ENCODE results near the gene HMMR. TPM values are rescaled to one million over a fixed set of nuclear protein-coding genes. Genes with fewer than 3 reads are reported as not detected.
A peak's percentile ranks its signal among the peaks of the same experiment; 100 is the strongest.

The HMMR gene
- total RNA-seq, 1 experiment from 2014 or later: 74.6 TPM

DNA sequence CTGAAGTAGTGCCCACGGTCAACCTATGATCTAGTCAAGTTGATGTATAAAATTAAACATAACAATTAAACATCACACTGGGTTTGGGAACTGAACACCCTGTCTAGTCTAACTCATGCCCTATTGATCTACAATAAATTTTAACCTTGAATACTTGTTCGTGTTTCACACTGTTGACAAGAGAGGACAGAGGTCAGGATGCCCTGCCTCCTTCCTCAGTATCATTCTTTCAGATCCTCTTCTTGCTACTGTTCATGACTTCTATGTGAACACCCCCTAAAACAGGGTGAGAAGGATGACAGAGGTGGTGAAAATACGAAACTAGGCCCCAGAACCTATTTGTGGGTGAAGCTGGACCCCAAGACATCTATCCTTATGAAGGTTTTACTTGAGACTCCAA is 36.9 kb downstream of the HMMR start:
- H3K9ac ChIP-seq (ENCODE audit: low read length): no peak overlapping the region
- DNase-seq: no peak
- POLR2A ChIA-PET (ENCODE audit: unreplicated experiment): no interaction called here
- H4K20me1 ChIP-seq (ENCODE audit: low read length): no peaks in the 10 kb centered on the region
- H2AFZ ChIP-seq (ENCODE audit: low read length): no peak overlapping the region
- H3K27ac ChIP-seq (ENCODE audit: low read length): no peak overlapping the region
- H3K27me3 ChIP-seq (ENCODE audit: low read length): no peaks in the 10 kb centered on the region
- no peaks in the 10 kb centered on the region for H3K79me2 ChIP-seq (ENCODE audit: low read length)
- no peak for ATAC-seq
- CTCF ChIA-PET: no interaction called here
- BruUV-seq (replicated peaks): no TSS peak
- no peaks in the 10 kb centered on the region for H3K9me3 ChIP-seq (ENCODE audit: low read length)
- peaks cover 7% of the 10 kb centered on the region for H3K36me3 ChIP-seq (ENCODE audit: low read depth, low read length)
- no peaks in the 10 kb centered on the region; the same call in 1 of the 2 replicates for H3K4me1 ChIP-seq (ENCODE audit: insufficient read depth, low read length)
- no peaks in the 10 kb centered on the region for H3K9me2 ChIP-seq (replicated peaks; ENCODE audit: low read length)
- no peaks in the 10 kb centered on the region for H3F3A ChIP-seq (ENCODE audit: low read length, unreplicated experiment)
- TF ChIP-seq EZH2 (IDR thresholded peaks at IDR 0.05; ENCODE audit: low read length, unreplicated experiment) (no peak), EZH2phosphoT487 (IDR thresholded peaks at IDR 0.05; ENCODE audit: borderline replicate concordance, low read length) (no peak)
- TF ChIP-seq, protein P1, sequence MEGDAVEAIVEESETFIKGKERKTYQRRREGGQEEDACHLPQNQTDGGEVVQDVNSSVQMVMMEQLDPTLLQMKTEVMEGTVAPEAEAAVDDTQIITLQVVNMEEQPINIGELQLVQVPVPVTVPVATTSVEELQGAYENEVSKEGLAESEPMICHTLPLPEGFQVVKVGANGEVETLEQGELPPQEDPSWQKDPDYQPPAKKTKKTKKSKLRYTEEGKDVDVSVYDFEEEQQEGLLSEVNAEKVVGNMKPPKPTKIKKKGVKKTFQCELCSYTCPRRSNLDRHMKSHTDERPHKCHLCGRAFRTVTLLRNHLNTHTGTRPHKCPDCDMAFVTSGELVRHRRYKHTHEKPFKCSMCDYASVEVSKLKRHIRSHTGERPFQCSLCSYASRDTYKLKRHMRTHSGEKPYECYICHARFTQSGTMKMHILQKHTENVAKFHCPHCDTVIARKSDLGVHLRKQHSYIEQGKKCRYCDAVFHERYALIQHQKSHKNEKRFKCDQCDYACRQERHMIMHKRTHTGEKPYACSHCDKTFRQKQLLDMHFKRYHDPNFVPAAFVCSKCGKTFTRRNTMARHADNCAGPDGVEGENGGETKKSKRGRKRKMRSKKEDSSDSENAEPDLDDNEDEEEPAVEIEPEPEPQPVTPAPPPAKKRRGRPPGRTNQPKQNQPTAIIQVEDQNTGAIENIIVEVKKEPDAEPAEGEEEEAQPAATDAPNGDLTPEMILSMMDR (conservative IDR thresholded peaks at IDR 0.05; ENCODE audit: low read depth, low read length): no peak
- intact Hi-C loops (cut with micrococcal nuclease): no loop called here
- no peak overlapping the region for H3K4me2 ChIP-seq (ENCODE audit: low read length)
- H3K4me3 ChIP-seq (ENCODE audit: low read length): no peak overlapping the region

DNA sequence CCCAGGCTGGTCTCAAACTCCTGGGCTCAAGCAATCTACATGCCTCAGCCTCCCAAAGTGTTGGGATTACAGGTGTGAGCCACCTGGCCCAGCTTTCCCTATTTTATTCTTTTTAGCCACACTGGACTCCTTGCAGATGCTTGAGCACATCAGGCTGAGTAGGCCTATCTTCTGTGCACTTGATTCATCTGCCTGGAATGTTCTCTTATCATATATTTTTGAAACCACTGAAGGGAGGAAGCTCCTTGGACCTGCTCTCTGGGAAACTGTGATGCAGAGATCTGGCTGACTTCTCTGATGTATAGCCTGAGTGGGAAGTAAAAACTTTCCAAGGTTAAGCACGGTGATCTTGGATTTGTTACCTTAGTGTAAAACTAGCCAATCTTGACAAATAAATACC is 38.5 kb downstream of the HMMR start:
- ATAC-seq (no peak), DNase-seq (peak; percentile 19)
- H4K20me1 ChIP-seq (ENCODE audit: low read length): no peaks in the 10 kb centered on the region
- no peaks in the 10 kb centered on the region for H3K36me3 ChIP-seq (ENCODE audit: low read depth, low read length)
- ChIA-PET CTCF (no interaction called here), POLR2A (ENCODE audit: unreplicated experiment) (no interaction called here)
- H3K79me2 ChIP-seq (ENCODE audit: low read length): no peaks in the 10 kb centered on the region
- no peak overlapping the region for H3K27ac ChIP-seq (ENCODE audit: low read length)
- no peak overlapping the region for H3K4me2 ChIP-seq (ENCODE audit: low read length)
- intact Hi-C loops (cut with micrococcal nuclease): no loop called here
- H3K4me3 ChIP-seq (ENCODE audit: low read length): no peak overlapping the region
- H2AFZ ChIP-seq (ENCODE audit: low read length): no peak overlapping the region
- peaks cover 6% of the 10 kb centered on the region for H3K4me1 ChIP-seq (ENCODE audit: insufficient read depth, low read length)
- H3K9me2 ChIP-seq (replicated peaks; ENCODE audit: low read length): no peaks in the 10 kb centered on the region
- H3K9ac ChIP-seq (ENCODE audit: low read length): no peak overlapping the region
- H3K9me3 ChIP-seq (ENCODE audit: low read length): no peaks in the 10 kb centered on the region
- no TSS peak for BruUV-seq (replicated peaks)
- H3K27me3 ChIP-seq (ENCODE audit: low read length): no peaks in the 10 kb centered on the region
- no peaks in the 10 kb centered on the region for H3F3A ChIP-seq (ENCODE audit: low read length, unreplicated experiment)
- no peak for TF ChIP-seq EZH2 (IDR thresholded peaks at IDR 0.05; ENCODE audit: low read length, unreplicated experiment)
- no peak for TF ChIP-seq EZH2phosphoT487 (IDR thresholded peaks at IDR 0.05; ENCODE audit: borderline replicate concordance, low read length)
- TF ChIP-seq, protein P1 (conservative IDR thresholded peaks at IDR 0.05; ENCODE audit: low read depth, low read length): no peak

DNA sequence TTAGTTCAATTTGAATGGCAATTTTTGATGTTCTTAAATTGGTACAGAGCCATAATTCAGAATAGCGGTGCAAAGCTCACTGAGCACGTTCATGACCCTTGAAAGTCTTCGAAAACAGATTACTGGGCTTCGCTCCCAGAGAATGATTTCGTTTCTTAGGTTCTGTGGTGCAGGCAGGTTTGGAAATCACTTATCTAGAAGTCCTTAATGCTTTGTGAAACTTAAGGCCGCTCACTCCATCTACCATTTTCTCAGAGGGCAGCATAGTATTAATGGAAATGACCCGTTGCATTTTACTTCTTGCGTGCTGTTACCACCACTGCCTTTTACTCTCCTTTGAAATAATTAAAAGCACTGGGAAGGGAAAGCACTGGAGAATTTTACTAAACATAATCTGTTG is 42.1 kb downstream of the HMMR start:
- no peaks in the 10 kb centered on the region for H3K9me3 ChIP-seq (ENCODE audit: low read length)
- H3K9me2 ChIP-seq (replicated peaks; ENCODE audit: low read length): no peaks in the 10 kb centered on the region
- no peak overlapping the region for H3K27ac ChIP-seq (ENCODE audit: low read length)
- no peaks in the 10 kb centered on the region for H3F3A ChIP-seq (ENCODE audit: low read length, unreplicated experiment)
- peak overlapping the region; percentile 90 for H3K4me3 ChIP-seq (ENCODE audit: low read length)
- CTCF ChIA-PET: no interaction called here
- no peak for DNase-seq
- no peaks in the 10 kb centered on the region for H3K27me3 ChIP-seq (ENCODE audit: low read length)
- no peak for TF ChIP-seq EZH2phosphoT487 (IDR thresholded peaks at IDR 0.05; ENCODE audit: borderline replicate concordance, low read length)
- TF ChIP-seq EZH2 (IDR thresholded peaks at IDR 0.05; ENCODE audit: low read length, unreplicated experiment): no peak
- TF ChIP-seq, protein P1 (conservative IDR thresholded peaks at IDR 0.05; ENCODE audit: low read depth, low read length): no peak
- peaks cover 9% of the 10 kb centered on the region for H3K4me1 ChIP-seq (ENCODE audit: insufficient read depth, low read length)
- 0 out of 2 replicates have a peak, but pooled peaks cover 6% of the 10 kb centered on the region for H4K20me1 ChIP-seq (ENCODE audit: low read length)
- peak overlapping the region; percentile 77 for H2AFZ ChIP-seq (ENCODE audit: low read length)
- no TSS peak for BruUV-seq (replicated peaks)
- peak overlapping the region; percentile 78; the same call in 1 of the 2 replicates for H3K9ac ChIP-seq (ENCODE audit: low read length)
- no peak for ATAC-seq
- peaks cover 18% of the 10 kb centered on the region for H3K79me2 ChIP-seq (ENCODE audit: low read length)
- POLR2A ChIA-PET (ENCODE audit: unreplicated experiment): no interaction called here
- intact Hi-C loops (cut with micrococcal nuclease): no loop called here
- H3K4me2 ChIP-seq (ENCODE audit: low read length): peak overlapping the region; percentile 95
- H3K36me3 ChIP-seq (ENCODE audit: low read depth, low read length): no peaks in the 10 kb centered on the region

Measured in PC-3 (cell line).